ENCODE data around the gene NTRK2.

DNA sequence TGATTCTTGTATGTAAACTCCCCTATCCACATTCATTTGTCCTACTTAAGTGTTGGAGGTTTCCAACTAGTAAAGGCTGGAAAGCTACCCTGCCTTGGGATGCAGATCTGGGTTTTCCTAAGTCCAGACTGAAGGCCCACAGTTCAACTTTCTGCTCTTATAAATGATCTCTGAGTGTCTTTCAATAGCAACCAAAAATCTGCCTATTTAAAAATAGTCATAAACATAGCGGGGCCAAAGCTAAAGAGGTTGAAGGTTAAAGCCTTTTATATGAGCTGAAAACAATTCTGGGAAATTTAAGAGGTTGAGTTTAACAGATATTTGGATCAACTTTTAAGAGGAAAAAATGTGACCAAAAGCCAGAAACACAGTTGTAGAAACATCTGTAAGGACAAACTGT is 87.2 kb downstream of the NTRK2 start:
- TF ChIP-seq, protein P1, sequence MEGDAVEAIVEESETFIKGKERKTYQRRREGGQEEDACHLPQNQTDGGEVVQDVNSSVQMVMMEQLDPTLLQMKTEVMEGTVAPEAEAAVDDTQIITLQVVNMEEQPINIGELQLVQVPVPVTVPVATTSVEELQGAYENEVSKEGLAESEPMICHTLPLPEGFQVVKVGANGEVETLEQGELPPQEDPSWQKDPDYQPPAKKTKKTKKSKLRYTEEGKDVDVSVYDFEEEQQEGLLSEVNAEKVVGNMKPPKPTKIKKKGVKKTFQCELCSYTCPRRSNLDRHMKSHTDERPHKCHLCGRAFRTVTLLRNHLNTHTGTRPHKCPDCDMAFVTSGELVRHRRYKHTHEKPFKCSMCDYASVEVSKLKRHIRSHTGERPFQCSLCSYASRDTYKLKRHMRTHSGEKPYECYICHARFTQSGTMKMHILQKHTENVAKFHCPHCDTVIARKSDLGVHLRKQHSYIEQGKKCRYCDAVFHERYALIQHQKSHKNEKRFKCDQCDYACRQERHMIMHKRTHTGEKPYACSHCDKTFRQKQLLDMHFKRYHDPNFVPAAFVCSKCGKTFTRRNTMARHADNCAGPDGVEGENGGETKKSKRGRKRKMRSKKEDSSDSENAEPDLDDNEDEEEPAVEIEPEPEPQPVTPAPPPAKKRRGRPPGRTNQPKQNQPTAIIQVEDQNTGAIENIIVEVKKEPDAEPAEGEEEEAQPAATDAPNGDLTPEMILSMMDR (IDR thresholded peaks at IDR 0.05; ENCODE audit: low read depth, low read length, missing input control) = no peak
- TF ChIP-seq YY1 (IDR thresholded peaks at IDR 0.05) (no peak), HNF4A (conservative IDR thresholded peaks at IDR 0.05) (no peak), JUND (IDR thresholded peaks at IDR 0.05) (no peak), RXRA (IDR thresholded peaks at IDR 0.05) (no peak), TAF1 (conservative IDR thresholded peaks at IDR 0.05) (no peak), EGR1 (IDR thresholded peaks at IDR 0.05; ENCODE audit: low read depth in 2 of 2) (no peak)
- TF ChIP-seq, protein P2, sequence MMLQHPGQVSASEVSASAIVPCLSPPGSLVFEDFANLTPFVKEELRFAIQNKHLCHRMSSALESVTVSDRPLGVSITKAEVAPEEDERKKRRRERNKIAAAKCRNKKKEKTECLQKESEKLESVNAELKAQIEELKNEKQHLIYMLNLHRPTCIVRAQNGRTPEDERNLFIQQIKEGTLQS (IDR thresholded peaks at IDR 0.05) = no peak
- TF ChIP-seq, protein P3, sequence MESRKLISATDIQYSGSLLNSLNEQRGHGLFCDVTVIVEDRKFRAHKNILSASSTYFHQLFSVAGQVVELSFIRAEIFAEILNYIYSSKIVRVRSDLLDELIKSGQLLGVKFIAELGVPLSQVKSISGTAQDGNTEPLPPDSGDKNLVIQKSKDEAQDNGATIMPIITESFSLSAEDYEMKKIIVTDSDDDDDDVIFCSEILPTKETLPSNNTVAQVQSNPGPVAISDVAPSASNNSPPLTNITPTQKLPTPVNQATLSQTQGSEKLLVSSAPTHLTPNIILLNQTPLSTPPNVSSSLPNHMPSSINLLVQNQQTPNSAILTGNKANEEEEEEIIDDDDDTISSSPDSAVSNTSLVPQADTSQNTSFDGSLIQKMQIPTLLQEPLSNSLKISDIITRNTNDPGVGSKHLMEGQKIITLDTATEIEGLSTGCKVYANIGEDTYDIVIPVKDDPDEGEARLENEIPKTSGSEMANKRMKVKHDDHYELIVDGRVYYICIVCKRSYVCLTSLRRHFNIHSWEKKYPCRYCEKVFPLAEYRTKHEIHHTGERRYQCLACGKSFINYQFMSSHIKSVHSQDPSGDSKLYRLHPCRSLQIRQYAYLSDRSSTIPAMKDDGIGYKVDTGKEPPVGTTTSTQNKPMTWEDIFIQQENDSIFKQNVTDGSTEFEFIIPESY (IDR thresholded peaks at IDR 0.05) = no peak
